Measurements from ENCODE around the gene GAK. TPM values are rescaled to one million over a fixed set of nuclear protein-coding genes. Genes with fewer than 3 reads are reported as not detected.

Gene GAK
- polyA plus RNA-seq, 1 donor: 68.8 TPM

- no peak for DNase-seq
These were observed 42.0 kb downstream of the GAK start for GRCh38 chr4:890036-890695.

GRCh38 chr4:889516-889915 lies 42.6 kb downstream of the GAK start:
- no peak for DNase-seq

- no peak for DNase-seq
These were observed 44.1 kb downstream of the GAK start for GRCh38 chr4:888029-888428.

- DNase-seq: no peak
These were observed 44.9 kb downstream of the GAK start for GRCh38 chr4:887034-887763.

GRCh38 chr4:886244-886643 lies 45.9 kb downstream of the GAK start:
- DNase-seq: no peak

- DNase-seq: no peak
These were observed 46.8 kb downstream of the GAK start for GRCh38 chr4:885353-885752.

GRCh38 chr4:884896-885295 lies 47.2 kb downstream of the GAK start:
- DNase-seq: no peak

- DNase-seq: no peak
These were observed 47.9 kb downstream of the GAK start for GRCh38 chr4:884259-884658.

GRCh38 chr4:883377-884095 lies 48.6 kb downstream of the GAK start:
- DNase-seq: no peak

- no peak for DNase-seq
These were observed 49.5 kb downstream of the GAK start for GRCh38 chr4:882646-883045.

GRCh38 chr4:881709-882108 lies 50.4 kb downstream of the GAK start:
- no peak for DNase-seq

- no peak for DNase-seq
These were observed 51.3 kb downstream of the GAK start for GRCh38 chr4:880684-881405.

GRCh38 chr4:879729-880077 lies 52.4 kb downstream of the GAK start:
- no peak for DNase-seq

GRCh38 chr4:878796-879728 lies 53.1 kb downstream of the GAK start:
- DNase-seq: no peak

GRCh38 chr4:877502-877901 lies 54.6 kb downstream of the GAK start:
- no peak for DNase-seq

- no peak for DNase-seq
These were observed 55.3 kb downstream of the GAK start for GRCh38 chr4:876780-877179.

GRCh38 chr4:875818-876423 lies 56.2 kb downstream of the GAK start:
- no peak for DNase-seq

- DNase-seq: no peak
These were observed 56.9 kb downstream of the GAK start for GRCh38 chr4:874971-875817.

- no peak for DNase-seq
These were observed 58.1 kb downstream of the GAK start for GRCh38 chr4:874056-874455.
